ENCODE results near the gene SLC44A4.
"Not testable (repeated sequence)": the region's sequence is repeated elsewhere in the genome, so short reads cannot be mapped to it uniquely, and the experiment has no call there.

SLC44A4 gene

DNA sequence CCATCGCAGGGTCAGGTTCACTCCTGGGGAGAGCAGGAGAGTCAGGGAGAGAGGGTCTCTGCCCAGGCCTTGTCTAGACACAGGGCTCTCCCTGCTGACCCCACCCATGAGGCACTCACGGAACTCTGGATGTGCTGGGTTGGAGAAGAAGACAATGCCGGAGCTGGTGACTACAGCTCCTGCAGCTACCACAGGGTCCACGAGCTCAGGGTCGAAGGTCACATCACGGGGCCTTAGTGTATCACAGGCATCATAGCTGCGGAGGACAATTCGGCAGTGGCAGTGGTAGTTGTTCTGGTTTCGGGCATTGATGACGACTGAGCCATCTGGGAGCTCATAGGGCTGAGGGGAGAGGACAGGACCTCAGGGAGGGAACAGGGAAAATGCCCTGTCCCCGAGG lies 18.9 kb downstream of the SLC44A4 start:
- no peak for DNase-seq (ENCODE audit: low read depth, low spot score)

DNA sequence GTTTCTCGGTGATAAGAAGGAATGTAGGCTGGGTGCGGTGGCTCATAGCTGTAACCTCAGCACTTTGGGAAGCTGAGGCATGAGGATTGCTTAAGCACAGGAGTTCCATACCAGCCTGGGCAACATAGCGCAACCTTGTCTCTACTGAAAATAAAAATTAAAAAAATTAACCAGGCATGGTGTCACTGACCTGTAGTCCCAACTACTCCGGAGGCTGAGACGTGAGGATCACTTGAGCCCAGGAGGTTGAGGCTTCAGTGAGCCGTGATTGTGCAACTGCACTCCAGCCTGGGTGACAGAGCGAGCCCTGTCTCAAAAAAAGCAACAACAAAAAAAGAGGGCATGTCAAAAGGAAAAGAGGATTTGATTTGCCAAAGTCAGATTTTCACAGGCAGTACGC lies 20.1 kb downstream of the SLC44A4 start:
- DNase-seq (ENCODE audit: low read depth, low spot score), result no peak

DNA sequence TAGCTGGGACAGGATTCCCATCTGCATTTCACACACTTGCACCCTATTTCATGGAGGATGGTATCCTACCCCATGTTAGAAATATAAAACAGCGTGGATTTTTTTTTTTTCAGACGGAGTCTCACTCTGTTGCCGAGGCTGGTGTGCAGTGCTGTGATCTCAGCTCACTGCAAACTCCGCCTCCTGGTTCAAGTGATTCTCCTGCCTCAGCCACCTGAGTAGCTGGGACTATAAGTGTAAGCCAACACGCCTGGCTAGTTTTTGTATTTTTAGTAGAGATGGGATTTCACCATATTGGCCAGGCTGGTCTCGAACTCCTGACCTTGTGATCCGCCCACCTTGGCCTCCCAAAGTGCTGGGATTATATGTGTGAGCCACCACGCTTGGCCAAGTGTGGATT lies 21.0 kb downstream of the SLC44A4 start:
- DNase-seq (ENCODE audit: low read depth, low spot score), result not testable (repeated sequence)

DNA sequence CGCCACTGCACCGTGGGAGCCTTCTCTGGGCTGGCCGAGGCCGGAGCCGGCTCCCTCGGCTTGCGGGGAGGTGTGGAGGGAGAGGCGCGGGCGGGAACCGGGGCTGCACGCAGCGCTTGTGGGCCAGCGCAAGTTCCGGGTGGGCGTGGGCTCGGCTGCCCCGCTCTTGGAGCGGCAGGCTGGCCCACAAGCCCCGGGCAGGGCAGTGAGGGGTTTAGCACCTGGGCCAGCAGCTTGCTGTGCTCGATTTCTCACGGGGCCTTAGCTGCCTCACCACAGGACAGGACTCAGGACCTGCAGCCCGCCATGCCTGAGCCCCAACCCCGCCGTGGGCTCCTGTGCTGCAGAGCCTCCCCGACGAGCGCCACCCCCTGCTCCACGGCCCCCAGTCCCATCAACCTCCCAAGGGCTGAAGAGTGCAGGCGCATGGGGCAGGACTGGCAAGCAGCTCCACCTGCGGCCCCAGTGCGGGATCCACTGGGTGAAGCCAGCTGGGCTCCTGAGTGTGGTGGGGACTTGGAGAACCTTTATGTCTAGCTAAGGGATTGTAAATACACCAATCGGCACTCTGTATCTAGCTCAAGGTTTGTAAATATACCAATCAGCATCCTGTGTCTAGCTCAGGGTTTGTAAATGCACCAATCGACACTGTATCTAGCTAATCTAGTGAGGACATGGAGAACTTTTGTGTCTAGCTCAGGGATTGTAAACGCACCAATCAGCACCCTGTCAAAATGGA lies 26.6 kb downstream of the SLC44A4 start:
- not testable (repeated sequence) for DNase-seq (ENCODE audit: low read depth, low spot score)

DNA sequence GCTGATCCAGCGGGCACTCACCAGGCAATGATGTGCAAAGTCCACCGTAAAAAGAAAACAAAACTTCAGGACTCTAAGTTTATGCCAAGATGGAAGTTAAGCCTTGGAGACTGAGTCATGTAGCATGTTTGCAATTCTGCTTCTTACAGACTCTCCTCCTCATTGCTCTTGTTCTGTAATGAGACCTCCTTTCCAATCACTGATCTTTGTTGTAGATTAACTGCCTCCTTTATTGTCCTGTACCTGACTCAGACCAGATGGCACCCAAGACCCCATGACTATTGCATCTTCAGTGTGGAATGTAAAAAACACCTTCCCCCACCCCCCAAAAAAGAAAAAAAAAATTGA lies 27.3 kb downstream of the SLC44A4 start:
- DNase-seq (ENCODE audit: low read depth, low spot score), result no peak

DNA sequence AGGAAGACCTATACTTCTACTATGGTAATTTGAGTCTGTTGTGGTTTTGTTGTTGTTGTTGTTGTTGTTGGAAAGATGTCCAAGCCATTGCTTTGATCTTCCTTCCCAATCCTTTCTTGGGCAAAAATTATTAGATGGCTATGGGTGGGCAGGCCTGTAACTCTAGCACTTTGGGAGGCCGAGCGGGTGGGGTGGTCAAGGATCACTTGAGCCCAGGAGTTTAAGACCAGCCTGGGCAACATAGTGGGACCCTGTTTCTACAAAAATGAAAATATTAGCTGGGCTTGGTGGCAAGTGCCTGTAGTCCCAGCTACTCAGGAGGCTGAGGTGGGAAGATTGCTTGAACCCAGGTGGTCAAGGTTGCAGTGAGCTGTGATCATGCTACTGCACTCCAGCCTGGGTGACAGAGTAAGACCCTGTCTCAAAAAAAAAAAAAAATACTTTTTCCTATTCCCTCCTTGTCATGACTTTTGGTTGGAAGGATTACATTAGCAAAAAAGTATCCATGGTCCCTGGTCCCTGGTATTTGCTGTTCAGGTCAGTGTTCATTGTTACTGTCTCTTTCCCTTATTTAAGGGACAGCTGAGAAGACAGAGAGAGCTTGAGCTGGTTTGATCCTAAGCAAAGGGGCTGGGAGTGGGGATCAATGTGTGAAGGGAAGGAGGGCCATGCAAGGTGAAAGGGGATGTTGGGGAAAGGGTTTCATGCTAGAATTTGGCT lies 27.9 kb downstream of the SLC44A4 start:
- DNase-seq (ENCODE audit: low read depth, low spot score), result no peak

DNA sequence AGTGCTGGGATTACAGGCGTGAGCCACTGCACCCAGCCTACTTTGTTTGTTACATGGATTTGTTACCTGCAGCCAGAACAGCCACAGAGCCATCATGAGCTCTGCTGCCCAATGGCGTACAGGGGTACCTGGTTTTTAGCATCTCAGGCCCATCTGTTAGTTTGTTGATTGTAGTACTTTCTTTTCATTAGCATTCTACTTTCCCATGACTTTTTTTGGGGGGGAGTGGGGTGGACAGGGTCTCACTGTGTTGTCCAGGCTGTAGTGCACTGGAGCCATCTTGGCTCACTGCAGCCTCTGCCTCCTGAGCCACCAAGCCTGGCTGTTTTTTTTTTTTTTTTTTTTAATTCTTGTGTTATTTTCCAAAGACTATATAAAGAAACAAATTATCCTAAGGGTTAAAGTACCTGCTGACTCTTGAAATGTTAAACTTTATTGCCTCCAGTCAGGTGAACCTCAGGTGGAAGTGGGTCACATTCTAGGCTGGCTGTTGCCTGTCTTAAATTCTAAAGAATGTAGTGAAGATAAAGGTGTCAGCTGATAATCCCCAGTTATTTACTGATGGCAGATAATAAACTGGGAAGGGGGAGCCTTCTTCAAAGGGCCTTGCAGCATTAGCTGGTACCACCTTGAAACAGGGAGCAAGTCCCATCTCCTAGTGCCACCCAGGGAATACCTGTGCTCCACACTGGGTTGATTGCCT lies 31.4 kb downstream of the SLC44A4 start:
- no peak for DNase-seq (ENCODE audit: low read depth, low spot score)

DNA sequence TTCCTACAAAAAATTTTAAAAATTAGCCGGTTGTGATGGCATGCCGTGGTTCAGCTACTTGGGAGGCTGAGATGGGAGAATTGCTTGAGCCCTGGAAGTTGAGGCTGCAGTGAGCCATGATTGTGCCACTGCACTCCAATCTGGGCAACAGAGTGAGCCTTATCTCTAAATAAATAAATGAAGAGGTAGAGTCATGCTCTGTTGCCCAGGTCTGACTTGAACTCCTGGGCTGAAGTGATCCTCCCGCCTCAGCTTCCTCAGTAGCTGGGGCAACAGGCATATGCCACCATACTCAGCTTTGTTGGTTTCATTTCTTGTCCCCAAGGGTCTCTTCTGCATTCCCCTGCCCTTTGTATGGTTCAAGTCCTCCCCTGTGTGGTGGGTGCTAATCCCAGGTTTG lies 34.3 kb downstream of the SLC44A4 start:
- no peak for DNase-seq (ENCODE audit: low read depth, low spot score)

DNA sequence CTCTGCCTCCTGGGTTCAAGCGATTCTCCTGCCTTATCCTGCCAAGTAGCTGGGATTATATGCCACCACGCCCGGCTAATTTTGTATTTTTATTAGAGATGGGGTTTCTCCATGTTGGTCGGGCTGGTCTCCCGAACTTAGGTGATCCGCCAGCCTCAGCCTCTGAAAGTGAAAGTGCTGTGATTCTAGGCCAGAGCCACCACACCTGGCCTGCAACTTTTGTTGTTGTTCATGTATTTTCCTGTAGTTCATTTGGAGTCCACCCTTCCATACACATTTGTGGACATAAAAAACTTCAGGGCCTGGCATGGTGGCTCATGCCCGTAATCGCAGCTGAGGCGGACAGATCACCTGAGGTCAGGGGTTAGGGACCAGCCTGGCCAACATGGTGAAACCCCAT lies 36.7 kb downstream of the SLC44A4 start:
- DNase-seq (ENCODE audit: low read depth, low spot score), result no peak

DNA sequence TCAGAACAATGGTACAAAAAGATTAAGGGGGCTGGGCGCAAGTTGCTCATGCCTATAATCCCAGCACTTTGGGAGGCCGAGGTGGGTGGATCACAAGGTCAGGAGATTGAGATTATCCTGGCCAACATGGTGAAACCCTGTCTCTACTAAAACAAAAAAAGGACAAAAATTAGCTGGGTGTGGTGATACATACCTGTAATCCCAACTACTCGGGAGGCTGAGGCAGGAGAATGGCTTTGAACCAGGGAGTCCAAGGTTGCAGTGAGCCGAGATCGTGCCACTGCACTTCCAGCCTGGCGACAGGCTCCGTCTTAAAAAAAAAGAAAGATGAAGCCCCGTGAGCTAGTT lies 39.0 kb downstream of the SLC44A4 start:
- not testable (repeated sequence) for DNase-seq (ENCODE audit: low read depth, low spot score)

DNA sequence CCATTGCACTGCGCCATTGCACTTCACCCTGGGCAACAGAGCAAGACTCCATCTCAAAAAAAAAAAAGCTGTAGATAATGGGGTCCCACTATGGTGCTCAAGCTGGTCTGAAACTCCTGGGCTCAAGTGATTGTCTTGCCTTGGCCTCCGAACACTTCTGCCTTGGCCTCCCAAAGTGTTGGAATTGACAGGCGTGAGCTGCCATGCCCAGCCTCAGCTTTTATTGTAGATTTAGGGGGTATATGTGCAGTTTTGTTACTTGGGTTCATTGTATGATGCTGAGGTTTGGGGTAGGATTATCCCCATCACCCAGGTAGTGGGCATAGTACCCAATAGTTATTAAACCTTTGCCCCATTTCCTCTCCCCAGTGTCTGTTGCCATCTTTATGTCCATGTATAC lies 39.8 kb downstream of the SLC44A4 start:
- DNase-seq (ENCODE audit: low read depth, low spot score), result no peak

DNA sequence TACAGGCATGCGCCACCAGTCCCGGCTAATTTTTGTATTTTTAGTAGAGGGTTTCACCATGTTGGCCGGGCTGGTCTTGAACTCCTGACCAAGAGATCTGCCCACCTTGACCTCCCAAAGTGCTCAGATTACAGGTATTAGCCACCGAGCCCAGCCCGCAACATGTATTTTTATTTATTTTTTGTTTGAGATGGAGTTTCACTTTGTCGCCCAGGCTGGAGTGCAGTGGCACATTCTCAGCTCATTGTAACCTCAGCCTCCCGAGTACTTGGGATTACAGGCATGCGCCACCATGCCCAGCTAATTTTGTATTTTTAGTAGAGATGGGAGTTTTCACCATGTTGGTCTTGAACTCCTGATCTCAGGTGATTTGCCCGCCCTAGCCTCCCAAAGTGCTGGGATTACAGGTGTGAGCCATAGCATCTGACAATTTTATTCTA lies 40.7 kb downstream of the SLC44A4 start:
- not testable (repeated sequence) for DNase-seq (ENCODE audit: low read depth, low spot score)

DNA sequence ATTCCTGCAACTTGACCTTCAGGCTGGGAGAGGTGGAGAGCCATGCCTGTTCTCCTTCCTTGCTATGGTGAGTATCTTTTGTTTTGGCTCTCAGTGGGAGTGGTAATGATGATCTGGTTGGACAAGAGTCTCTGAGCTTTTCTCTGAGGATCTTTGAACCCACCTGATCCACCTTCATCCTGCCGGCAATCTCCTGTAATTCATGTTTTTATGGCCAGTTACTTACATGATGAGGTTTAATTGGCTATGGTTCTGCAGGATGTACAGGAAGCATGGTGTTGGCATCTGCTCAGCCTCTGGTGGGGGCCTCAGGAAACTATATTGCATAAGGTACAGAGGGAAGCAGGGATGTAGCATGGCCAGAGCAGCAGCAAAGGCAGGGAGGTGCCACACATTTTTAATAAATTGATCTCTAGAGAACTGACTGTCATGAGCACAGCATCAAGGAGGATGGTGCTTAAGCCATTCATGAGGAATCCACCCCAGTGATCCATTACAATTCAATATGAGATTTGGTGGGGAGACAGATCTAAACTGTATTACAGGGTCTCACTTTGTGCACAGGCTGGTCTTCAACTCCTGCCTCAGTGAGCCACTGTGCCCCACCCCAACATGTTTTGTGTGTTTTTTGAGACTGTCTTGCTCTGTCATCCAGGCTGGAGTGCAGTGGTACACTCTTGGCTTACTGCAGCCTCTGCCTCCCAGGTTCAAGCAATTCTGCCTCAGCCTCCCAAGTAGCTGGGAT lies 41.3 kb downstream of the SLC44A4 start:
- DNase-seq (ENCODE audit: low read depth, low spot score), result no peak

DNA sequence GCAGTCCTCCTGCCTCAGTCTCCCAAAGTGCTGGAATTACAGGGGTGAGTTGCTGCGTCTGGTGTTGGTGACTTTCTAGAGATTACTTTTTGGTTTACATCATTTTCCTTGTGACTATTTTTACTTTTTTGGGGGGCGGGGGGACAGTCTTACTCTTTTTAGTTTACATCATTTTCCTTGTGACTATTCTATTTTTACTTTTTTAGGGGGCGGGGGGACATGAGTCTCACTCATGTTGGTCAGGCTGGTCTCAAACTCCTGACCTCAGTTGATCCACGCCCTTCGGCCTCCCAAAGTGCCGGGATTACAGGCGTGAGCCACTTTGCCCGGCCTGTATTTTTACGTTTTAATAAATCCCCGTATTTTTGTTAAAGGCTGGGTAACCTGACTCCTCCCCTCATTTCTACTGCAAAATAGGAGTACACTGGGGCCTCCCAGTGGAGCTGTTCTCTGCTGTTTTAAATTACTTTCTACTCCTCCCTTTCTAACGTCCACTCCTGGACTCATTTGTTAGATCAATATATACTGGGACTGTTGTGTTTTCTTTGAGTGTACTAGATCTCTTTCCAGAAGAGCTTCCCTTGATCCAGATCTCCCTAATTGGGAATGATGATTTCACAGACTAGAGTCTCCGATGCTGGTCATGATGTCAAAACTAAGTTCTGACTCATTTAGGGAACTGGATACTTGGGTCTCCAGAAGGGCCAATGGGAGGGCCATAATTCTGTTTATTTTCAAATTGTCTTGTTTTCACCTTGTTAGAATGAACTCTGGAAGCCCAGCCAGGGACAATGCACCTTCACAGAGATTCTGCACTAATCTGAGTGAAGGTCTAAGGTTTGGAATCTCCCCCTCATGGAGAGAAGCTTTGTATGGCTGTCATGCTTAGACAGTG lies 42.1 kb downstream of the SLC44A4 start:
- no peak for DNase-seq (ENCODE audit: low read depth, low spot score)

DNA sequence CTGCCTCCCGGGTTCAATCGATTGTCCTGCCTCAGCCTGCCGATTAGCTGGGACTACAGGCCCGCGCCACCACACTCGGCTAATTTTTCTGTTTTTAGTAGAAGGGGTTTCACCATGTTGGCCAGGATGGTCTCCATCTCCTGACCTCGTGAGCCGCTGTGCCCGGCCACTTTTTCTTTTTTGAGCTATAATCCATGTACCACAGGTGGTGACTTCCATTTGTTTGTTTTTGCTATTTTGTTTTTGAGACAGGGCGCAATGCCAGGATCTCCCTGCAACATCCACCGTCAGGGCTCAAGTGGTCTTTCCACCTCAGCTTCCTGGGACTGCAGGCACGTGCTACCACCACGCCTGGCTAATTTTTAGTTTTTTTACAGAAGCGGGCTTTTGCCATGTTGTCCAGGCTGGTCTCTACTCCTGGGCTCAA lies 42.7 kb downstream of the SLC44A4 start:
- DNase-seq (ENCODE audit: low read depth, low spot score), result no peak

DNA sequence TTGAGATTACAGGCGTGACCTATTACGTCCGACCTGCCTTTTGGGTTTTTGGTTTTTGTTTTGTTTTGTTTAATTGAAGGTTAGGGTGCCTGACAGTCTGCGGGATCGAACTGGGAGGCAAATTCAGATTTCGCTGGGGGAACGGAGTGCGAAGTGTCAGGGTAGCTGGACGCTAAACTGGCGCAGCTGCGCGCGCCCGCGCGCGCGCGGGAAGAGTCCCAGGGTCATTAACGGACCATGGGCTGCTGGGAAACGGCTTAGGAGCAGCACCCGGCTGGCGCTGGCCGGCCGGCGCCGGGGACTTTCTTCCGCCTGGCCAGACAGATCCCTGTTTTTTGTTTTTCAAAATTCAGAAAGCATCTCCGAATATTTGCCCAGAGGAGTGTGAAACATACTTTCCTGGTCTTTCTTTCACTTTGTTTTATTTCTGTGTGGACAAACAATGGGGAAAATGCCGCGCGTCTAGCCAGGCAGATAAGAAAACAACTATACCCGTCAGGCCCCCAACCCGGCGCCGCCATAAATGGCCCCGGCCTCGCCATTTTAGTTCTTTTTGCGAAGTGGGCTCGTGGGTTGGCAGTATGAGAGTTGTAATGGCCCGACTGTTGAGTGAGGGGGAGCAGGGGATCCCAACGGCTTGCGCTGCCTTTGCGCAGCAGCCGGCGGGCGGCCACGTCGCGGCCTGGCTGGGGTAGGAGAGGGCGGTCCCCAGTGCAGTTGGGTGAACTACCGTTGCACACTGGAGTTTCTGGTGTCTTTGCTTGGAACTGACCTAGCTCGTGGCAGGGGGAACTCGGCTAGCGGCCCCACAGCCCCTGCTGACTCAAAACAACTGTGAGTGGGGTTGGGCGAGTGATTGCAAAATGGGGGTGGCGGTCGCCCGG lies 44.2 kb downstream of the SLC44A4 start:
- no peak for DNase-seq (ENCODE audit: low read depth, low spot score)

DNA sequence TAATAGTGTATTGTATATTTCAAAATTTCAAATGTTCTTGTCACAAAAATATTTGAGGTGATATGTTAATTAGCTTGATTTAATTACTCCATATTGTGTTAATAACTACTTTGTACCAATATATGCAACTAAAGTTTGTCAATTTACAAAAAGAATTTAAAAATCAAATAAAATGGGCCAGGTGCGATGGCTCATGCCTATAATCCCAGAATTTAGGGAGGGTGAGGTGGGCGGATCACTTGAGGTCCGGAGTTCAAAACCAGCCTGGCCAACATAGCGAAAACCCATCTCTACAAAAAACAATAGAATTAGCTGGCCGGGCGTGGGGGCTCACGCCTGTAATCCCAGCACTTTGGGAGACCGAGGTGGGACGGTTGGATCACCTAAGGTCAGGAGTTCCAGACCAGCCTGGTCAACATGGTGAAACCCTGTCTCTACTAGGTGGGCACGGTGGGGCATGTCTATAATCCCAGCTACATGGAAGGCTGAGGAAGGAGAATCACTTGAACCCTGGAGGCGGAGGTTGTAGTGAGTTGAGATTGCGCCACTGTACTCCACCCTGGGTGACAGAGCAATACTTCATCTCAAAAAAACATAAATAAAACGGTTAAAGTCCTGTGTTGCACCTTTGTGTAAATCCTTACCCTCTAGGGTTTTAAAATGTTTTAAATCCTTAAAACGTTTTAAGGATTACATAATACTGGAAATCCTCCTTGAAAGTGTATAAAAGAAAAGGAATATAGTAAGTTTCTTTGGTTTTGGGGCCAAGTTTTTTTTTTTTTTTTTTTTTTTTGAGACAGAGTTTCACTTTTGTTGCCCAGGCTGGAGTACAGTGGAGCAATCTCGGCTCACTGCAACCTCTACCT lies 47.2 kb downstream of the SLC44A4 start:
- no peak for DNase-seq (ENCODE audit: low read depth, low spot score)

DNA sequence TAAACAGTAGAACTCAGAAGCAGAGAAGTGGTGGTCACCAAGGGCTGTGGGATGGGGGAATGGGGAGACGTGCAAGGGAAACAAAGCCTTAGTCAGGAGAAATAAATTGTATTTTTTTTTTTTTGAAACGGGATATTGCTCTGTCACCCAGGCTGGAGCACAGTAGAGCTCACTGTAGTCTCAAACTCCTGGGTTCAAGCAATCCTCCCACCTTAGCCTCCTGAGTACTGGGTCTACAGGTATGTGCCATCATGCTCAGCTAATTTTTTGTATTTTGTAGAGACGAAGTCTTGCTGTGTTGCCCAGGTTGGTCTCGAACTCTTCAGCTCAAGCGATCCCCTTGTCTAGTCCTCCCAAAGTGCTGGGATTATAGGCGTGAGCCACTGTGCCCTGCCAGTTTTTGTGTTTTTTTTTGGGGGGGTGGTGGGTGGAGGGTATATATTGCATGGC lies 47.9 kb downstream of the SLC44A4 start:
- no peak for DNase-seq (ENCODE audit: low read depth, low spot score)
